ENCODE measurements around the gene LDLR. TPM values are rescaled to one million over a fixed set of nuclear protein-coding genes. Genes with fewer than 3 reads are reported as not detected.
"Not testable (repeated sequence)": the region's sequence is repeated elsewhere in the genome, so short reads cannot be mapped to it uniquely, and the experiment has no call there.

Gene LDLR
- polyA plus RNA-seq, 1 donor: 35.8 TPM

DNA sequence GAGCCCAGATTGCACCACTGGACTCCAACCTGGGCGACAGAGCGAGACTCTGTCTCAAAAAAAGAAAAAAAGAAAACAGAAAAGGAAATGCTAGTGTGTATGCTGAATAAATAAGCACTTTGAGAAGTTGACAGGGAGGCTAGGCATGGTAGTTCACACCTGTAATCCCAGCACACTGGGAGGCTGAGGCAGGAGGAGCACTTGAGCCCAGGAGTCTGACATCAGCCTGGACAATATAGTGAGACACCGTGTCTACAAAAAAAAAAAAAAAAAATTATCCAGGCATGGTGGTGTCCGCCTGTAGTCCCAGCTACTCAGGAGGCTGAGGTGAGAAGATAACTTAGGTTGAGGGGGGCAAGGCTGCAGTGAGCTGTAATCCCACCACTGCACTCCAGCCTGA, 19.1 kb upstream of the LDLR start:
- no peak overlapping the region for H3K4me3 ChIP-seq (ENCODE audit: low read length)
- H3K27me3 ChIP-seq (ENCODE audit: control insufficient read depth, insufficient read depth, low read length): no peaks in the 10 kb centered on the region
- WGBS (ENCODE audit: insufficient coverage, low lambda C conversion rate): 100% methylated on average over 2 of the region's 4 CpGs
- peaks cover 3% of the 10 kb centered on the region for H3K9me3 ChIP-seq (ENCODE audit: control insufficient read depth, low read depth, low read length)
- H3K36me3 ChIP-seq (ENCODE audit: control insufficient read depth, insufficient read depth, low read length): peaks cover 15% of the 10 kb centered on the region
- no peak overlapping the region for H3K27ac ChIP-seq (ENCODE audit: low read length)
- H3K4me1 ChIP-seq (ENCODE audit: control insufficient read depth, insufficient read depth, low read length): no peaks in the 10 kb centered on the region
- DNase-seq: no peak

DNA sequence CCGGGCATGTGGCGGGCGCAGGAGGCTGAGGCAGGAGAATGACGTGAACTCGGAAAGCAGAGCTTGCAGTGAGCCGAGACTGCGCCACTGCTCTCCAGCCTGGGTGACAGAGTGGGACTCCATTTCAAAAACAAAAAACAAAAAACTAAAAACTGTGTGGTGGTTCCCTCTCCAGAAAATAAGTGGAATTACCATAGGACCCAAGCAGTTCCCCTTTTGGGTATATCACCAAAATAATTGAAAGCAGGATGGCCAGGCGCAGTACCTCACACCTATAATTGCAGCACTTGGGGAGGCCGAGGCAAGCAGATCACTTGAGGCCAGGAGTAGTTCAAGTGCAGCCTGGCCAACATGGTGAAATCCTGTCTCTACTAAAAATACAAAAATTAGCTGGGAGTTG, 15.7 kb upstream of the LDLR start:
- Histone ChIP-seq H3K4me1 (ENCODE audit: control insufficient read depth, insufficient read depth, low read length) (peaks cover 2% of the 10 kb centered on the region), H3K36me3 (ENCODE audit: control insufficient read depth, insufficient read depth, low read length) (no peaks in the 10 kb centered on the region), H3K27me3 (ENCODE audit: control insufficient read depth, insufficient read depth, low read length) (no peaks in the 10 kb centered on the region), H3K27ac (ENCODE audit: low read length) (no peak overlapping the region), H3K9me3 (ENCODE audit: control insufficient read depth, low read depth, low read length) (no peaks in the 10 kb centered on the region), H3K4me3 (ENCODE audit: low read length) (no peak overlapping the region)
- no CpG with 5 or more reads among the region's 9 CpGs for WGBS (ENCODE audit: insufficient coverage, low lambda C conversion rate)
- DNase-seq: no peak

DNA sequence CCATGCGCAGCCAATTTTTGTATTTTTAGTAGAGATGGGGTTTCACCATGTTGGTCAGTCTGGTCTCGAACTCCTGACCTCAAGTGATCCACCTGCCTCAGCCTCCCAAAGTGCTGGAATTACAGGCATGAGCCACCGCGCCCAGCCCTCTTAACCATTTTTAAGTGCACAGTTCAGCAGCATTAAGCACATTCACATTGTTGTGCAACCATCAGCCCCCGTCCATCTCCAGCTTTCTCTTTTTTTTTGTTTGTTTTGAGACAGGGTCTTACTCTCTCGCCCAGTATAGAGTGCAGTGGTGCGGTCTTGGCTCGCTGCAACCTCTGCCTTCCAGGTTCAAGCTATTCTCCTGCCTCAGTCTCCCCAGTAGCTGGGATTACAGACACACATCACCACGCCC, 12.5 kb upstream of the LDLR start:
- not testable (repeated sequence) for H3K27me3 ChIP-seq (ENCODE audit: control insufficient read depth, insufficient read depth, low read length); H3K27ac ChIP-seq (ENCODE audit: low read length); H3K4me1 ChIP-seq (ENCODE audit: control insufficient read depth, insufficient read depth, low read length); DNase-seq; H3K9me3 ChIP-seq (ENCODE audit: control insufficient read depth, low read depth, low read length); H3K36me3 ChIP-seq (ENCODE audit: control insufficient read depth, insufficient read depth, low read length); H3K4me3 ChIP-seq (ENCODE audit: low read length)
- WGBS (ENCODE audit: insufficient coverage, low lambda C conversion rate): no CpG with 5 or more reads among the region's 9 CpGs

DNA sequence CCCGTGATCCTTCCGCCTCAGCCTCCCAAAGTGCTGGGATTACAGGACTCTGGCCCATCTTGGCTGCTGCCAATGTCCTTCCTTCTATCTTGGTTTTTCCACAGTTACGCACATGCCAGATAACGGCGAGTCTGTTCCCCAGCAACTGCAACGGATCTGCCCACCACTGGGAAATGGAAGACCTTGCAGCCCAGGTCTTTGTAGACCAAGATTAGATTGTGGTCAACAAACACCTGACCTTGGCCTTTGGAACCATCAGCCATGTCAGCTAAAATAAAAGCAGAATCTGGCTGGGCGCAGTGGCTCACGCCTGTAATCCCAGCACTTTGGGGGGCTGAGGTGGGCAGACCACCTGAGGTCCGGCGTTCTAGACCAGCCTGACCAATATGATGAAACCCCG, 10.4 kb upstream of the LDLR start:
- Histone ChIP-seq H3K4me1 (ENCODE audit: control insufficient read depth, insufficient read depth, low read length) (peaks cover 2% of the 10 kb centered on the region), H3K4me3 (ENCODE audit: low read length) (no peak overlapping the region), H3K36me3 (ENCODE audit: control insufficient read depth, insufficient read depth, low read length) (no peaks in the 10 kb centered on the region), H3K9me3 (ENCODE audit: control insufficient read depth, low read depth, low read length) (no peaks in the 10 kb centered on the region), H3K27me3 (ENCODE audit: control insufficient read depth, insufficient read depth, low read length) (no peaks in the 10 kb centered on the region), H3K27ac (ENCODE audit: low read length) (no peak overlapping the region)
- DNase-seq: no peak
- WGBS (ENCODE audit: insufficient coverage, low lambda C conversion rate): no CpG with 5 or more reads among the region's 11 CpGs

DNA sequence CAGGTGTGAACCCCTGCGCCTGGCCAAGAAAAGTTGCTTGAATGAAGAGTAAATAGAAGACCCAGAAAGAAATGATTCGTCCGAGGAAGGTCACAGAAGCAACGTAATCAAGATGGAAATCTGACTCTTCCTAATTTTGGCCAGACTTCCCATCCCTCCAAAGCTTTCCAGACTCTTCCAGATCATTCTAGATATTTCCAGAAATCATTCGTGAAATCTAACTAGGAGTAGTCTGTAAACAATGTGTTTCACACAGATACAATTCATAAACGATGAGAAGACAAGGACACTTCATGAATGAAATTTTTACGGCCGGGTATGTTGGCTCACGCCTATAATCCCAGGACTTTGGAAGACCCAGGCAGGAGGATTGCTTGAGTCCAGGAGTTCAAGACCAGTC, 9.3 kb upstream of the LDLR start:
- Histone ChIP-seq H3K9me3 (ENCODE audit: control insufficient read depth, low read depth, low read length) (no peaks in the 10 kb centered on the region), H3K4me3 (ENCODE audit: low read length) (no peak overlapping the region), H3K27me3 (ENCODE audit: control insufficient read depth, insufficient read depth, low read length) (no peaks in the 10 kb centered on the region), H3K4me1 (ENCODE audit: control insufficient read depth, insufficient read depth, low read length) (peaks cover 2% of the 10 kb centered on the region), H3K27ac (ENCODE audit: low read length) (no peak overlapping the region), H3K36me3 (ENCODE audit: control insufficient read depth, insufficient read depth, low read length) (no peaks in the 10 kb centered on the region)
- no CpG with 5 or more reads among the region's 9 CpGs for WGBS (ENCODE audit: insufficient coverage, low lambda C conversion rate)
- DNase-seq: no peak

DNA sequence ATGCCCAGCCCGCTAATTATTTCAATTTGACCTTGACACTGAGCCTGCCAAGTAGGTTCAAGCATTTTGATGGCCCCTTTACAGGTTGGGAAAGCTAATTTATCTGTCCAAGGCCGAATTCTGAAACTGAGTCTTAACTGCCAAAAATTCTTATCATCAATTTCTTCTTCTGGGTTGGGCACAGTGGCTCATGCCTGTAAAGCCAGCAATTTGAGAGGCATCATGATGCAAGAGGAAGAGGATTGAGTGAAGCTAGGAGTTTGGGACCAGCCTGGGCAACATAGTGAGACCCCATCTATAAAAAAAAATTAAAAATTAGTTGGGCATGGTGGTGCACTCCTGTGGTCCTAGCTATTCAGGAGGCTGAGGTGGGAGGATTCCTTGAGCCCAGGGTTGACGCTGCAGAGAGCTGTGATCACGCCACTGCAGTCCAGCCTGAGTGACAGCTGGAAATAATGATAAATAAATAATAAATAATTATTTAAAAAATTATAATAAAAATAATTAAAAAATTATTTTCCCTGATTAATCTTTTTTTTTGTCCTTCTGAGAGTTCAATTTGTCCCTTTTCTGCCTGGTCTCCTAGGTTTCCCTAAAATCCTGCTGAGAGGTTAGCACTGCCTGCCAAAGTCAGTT, 1.3 kb upstream of the LDLR start:
- H3K27me3 ChIP-seq (ENCODE audit: control insufficient read depth, insufficient read depth, low read length): no peaks in the 10 kb centered on the region
- DNase-seq: no peak
- H3K9me3 ChIP-seq (ENCODE audit: control insufficient read depth, low read depth, low read length): no peaks in the 10 kb centered on the region
- H3K36me3 ChIP-seq (ENCODE audit: control insufficient read depth, insufficient read depth, low read length): no peaks in the 10 kb centered on the region
- H3K4me1 ChIP-seq (ENCODE audit: control insufficient read depth, insufficient read depth, low read length): peaks cover 26% of the 10 kb centered on the region
- H3K27ac ChIP-seq (ENCODE audit: low read length): peak overlapping the region; percentile 77
- WGBS (ENCODE audit: insufficient coverage, low lambda C conversion rate): 79% methylated on average over 2 of the region's 4 CpGs
- H3K4me3 ChIP-seq (ENCODE audit: low read length): no peak overlapping the region

DNA sequence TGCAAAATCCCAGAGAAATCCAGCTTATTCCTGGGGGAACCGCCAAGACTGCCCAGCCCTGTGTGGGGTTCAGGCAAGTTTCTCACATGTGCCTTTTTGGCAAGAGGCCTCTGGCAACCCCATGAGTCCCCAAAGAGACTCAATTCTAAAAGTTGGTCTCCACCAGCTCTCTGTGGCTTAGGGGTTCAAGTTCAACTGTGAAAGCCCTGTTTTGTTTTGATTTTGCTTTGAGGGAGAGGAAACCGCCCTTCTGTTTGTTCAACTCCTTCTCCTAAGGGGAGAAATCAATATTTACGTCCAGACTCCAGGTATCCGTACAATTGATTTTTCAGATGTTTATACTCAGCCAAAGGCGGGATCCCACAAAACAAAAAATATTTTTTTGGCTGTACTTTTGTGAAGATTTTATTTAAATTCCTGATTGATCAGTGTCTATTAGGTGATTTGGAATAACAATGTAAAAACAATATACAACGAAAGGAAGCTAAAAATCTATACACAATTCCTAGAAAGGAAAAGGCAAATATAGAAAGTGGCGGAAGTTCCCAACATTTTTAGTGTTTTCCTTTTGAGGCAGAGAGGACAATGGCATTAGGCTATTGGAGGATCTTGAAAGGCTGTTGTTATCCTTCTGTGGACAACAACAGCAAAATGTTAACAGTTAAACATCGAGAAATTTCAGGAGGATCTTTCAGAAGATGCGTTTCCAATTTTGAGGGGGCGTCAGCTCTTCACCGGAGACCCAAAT, 583 bp upstream of the LDLR start:
- DNase-seq: peak in 1 of 2 donors; percentile 45
- Histone ChIP-seq H3K27ac (ENCODE audit: low read length) (peak overlapping the region; percentile 77), H3K9me3 (ENCODE audit: control insufficient read depth, low read depth, low read length) (no peaks in the 10 kb centered on the region), H3K4me3 (ENCODE audit: low read length) (peak overlapping the region; percentile 70), H3K27me3 (ENCODE audit: control insufficient read depth, insufficient read depth, low read length) (no peaks in the 10 kb centered on the region), H3K4me1 (ENCODE audit: control insufficient read depth, insufficient read depth, low read length) (peaks cover 30% of the 10 kb centered on the region), H3K36me3 (ENCODE audit: control insufficient read depth, insufficient read depth, low read length) (peaks cover 1% of the 10 kb centered on the region)
- 20% methylated on average over 1 of the region's 11 CpGs for WGBS (ENCODE audit: insufficient coverage, low lambda C conversion rate)

DNA sequence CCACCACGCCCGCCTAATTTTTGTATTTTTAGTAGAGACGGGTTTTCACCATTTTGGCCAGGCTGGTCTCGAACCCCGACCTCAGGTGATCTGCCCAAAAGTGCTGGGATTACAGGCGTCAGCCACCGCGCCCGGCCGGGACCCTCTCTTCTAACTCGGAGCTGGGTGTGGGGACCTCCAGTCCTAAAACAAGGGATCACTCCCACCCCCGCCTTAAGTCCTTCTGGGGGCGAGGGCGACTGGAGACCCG, 676 bp downstream of the LDLR start:
- H3K27me3 ChIP-seq (ENCODE audit: control insufficient read depth, insufficient read depth, low read length); H3K36me3 ChIP-seq (ENCODE audit: control insufficient read depth, insufficient read depth, low read length); H3K9me3 ChIP-seq (ENCODE audit: control insufficient read depth, low read depth, low read length); DNase-seq: not testable (repeated sequence)
- Histone ChIP-seq H3K4me3 (ENCODE audit: low read length) (peak overlapping the region; percentile 70), H3K27ac (ENCODE audit: low read length) (peak overlapping the region; percentile 77), H3K4me1 (ENCODE audit: control insufficient read depth, insufficient read depth, low read length) (peaks cover 40% of the 10 kb centered on the region)
- no CpG with 5 or more reads among the region's 15 CpGs for WGBS (ENCODE audit: insufficient coverage, low lambda C conversion rate)

DNA sequence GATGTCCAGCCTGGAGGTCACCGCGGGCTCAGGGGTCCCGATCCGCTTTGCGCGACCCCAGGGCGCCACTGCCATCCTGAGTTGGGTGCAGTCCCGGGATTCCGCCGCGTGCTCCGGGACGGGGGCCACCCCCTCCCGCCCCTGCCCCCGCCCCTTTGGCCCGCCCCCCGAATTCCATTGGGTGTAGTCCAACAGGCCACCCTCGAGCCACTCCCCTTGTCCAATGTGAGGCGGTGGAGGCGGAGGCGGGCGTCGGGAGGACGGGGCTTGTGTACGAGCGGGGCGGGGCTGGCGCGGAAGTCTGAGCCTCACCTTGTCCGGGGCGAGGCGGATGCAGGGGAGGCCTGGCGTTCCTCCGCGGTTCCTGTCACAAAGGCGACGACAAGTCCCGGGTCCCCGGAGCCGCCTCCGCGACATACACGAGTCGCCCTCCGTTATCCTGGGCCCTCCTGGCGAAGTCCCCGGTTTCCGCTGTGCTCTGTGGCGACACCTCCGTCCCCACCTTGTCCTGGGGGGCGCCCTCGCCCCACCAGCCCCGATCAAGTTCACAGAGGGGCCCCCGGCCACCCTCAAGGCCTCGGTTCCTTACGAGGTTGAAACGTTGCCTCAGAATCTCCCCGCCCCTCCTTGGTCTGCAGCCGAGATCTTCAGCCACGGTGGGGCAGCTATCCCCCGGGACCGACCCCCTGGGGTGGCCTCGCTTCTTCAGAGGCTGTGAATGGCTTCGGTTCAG, 1.2 kb downstream of the LDLR start:
- Histone ChIP-seq H3K27ac (ENCODE audit: low read length) (peak overlapping the region; percentile 100), H3K4me1 (ENCODE audit: control insufficient read depth, insufficient read depth, low read length) (peaks cover 40% of the 10 kb centered on the region), H3K4me3 (ENCODE audit: low read length) (peak overlapping the region; percentile 96), H3K36me3 (ENCODE audit: control insufficient read depth, insufficient read depth, low read length) (peaks cover 7% of the 10 kb centered on the region), H3K9me3 (ENCODE audit: control insufficient read depth, low read depth, low read length) (no peaks in the 10 kb centered on the region), H3K27me3 (ENCODE audit: control insufficient read depth, insufficient read depth, low read length) (no peaks in the 10 kb centered on the region)
- peak; percentile 97 to 98 for DNase-seq
- no CpG with 5 or more reads among the region's 64 CpGs for WGBS (ENCODE audit: insufficient coverage, low lambda C conversion rate)

DNA sequence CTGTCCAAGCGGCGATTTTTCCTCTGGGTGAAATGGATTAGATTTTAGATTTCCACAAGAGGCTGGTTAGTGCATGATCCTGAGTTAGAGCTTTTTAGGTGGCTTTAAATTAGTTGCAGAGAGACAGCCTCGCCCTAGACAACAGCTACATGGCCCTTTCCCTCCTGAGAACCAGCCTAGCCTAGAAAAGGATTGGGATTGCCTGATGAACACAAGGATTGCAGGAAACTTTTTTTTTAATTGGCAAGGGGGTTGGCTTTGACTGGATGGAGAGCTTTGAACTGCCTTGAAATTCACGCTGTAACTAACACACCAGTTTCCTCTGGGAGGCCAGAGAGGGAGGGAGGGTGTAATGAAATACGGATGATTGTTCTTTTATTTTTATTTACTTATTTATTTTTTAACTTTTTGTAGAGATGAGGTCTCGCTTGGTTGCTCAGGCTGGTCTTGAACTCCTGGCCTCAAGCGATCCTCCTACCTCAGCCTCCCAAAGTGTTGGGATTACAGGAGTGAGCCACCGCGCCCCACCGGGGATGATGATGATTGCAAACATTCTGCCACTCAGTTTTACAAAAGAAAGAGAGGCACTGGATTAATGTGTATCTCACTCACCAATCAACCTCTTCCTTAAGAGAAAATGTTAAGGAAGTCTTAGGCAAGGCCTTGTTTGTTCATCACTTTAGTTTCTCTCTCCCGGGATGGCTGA, 1.9 kb downstream of the LDLR start:
- Histone ChIP-seq H3K27ac (ENCODE audit: low read length) (peak overlapping the region; percentile 100), H3K36me3 (ENCODE audit: control insufficient read depth, insufficient read depth, low read length) (peaks cover 11% of the 10 kb centered on the region), H3K27me3 (ENCODE audit: control insufficient read depth, insufficient read depth, low read length) (no peaks in the 10 kb centered on the region), H3K4me3 (ENCODE audit: low read length) (peak overlapping the region; percentile 96), H3K4me1 (ENCODE audit: control insufficient read depth, insufficient read depth, low read length) (peaks cover 45% of the 10 kb centered on the region), H3K9me3 (ENCODE audit: control insufficient read depth, low read depth, low read length) (no peaks in the 10 kb centered on the region)
- no CpG with 5 or more reads among the region's 11 CpGs for WGBS (ENCODE audit: insufficient coverage, low lambda C conversion rate)
- no peak for DNase-seq

Measured in large intestine (tissue), 3 donors.